Peyer's patch (tissue), 4 donors: ENCODE measurements around the gene TTC21B.

Source experiments
- CTCF ChIP-seq, 6 experiments: fragments of 450-650 bp in 4 of 6; fragments of 200-600 bp in 2 of 6; sonication (generic) in 1 of 6; IDR thresholded peaks; one replicate each; pipeline ENCODE4 v1.5.1; 2017 to 2019; ENCODE audit warnings: antibody characterized with exemption in 6 of 6, mild to moderate bottlenecking in 3 of 6, moderate library complexity in 1 of 6
- POLR2A ChIP-seq, 2 donors: fragments of 450-650 bp; IDR thresholded peaks; one replicate each; pipeline ENCODE4 v1.5.1; 2017; ENCODE audit warnings: antibody characterized with exemption in 2 of 2, mild to moderate bottlenecking in 2 of 2, moderate library complexity in 2 of 2

DNA sequence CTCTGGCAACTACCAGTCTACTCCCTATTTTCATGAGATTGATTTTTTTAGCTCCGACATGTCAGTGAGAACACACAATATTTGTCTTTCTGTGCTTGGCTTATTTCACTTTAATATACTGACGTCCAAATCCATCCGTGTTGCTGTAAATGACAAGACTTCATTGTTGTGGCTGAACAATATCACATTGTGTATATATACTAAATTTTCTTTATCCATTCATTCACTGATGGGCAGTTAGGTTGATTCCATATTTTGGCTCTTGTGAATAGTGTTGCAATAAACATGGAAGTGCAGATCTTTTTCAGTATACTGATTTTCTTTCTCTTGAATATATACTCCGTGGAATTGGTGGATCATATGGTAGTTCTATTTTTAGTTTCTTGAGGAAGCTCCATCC lies 5.8 kb upstream of the TTC21B start:
- TF ChIP-seq CTCF (IDR thresholded peaks at IDR 0.05), result no peak
- no peak for TF ChIP-seq POLR2A (IDR thresholded peaks at IDR 0.05)
